ENCODE data around the gene ARHGAP23. TPM values are rescaled to one million over a fixed set of nuclear protein-coding genes. Genes with fewer than 3 reads are reported as not detected.

Gene ARHGAP23
- total RNA-seq, 3 donors from 2014 or later, result 13.8 to 25.2 (median 21.1) TPM

- TF ChIP-seq CTCF (IDR thresholded peaks at IDR 0.05) (no peak), POLR2AphosphoS5 (IDR thresholded peaks at IDR 0.05) (no peak), POLR2A (IDR thresholded peaks at IDR 0.05) (no peak)
- Histone ChIP-seq H3K27me3 (peaks cover 0 to 6% of the 10 kb centered on the region in 2 donors), H3K9me3 (no peaks in the 10 kb centered on the region), H3K27ac (no peak overlapping the region), H3K36me3 (no peaks in the 10 kb centered on the region), H3K4me1 (no peaks in the 10 kb centered on the region), H3K4me3 (no peak overlapping the region)
- DNase-seq (ENCODE audit: low spot score in 2 of 2), result no peak
- intact Hi-C loops (cut with DNase I; ENCODE audit: low total_unique reads), result no loop called here
Measured at GRCh38 chr17:38532451-38532850, 104.2 kb downstream of the ARHGAP23 start.

DNA sequence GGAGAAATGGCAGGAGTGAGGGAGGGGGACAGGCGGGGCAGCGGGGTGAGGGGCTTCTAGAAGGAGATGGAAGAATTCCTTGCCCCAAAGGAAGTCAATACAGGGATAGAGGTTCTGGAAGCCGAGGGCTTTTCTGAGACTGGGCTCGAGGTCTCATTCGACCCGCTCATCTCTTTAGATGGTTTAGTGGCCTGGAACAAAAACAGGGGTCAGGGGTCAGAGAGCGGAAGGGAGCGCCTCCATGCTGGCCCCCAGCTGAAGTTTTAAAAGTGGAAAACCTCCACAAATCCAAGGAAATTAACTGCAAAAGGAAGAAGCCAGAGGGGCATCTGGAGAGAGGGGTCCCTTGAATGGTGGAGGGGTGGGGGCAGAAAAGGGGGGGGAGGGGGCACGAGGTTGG lies 105.0 kb downstream of the ARHGAP23 start:
- Histone ChIP-seq H3K4me3 (no peak overlapping the region), H3K4me1 (no peaks in the 10 kb centered on the region), H3K27me3 (peaks cover 0 to 1% of the 10 kb centered on the region in 2 donors), H3K27ac (no peak overlapping the region), H3K9me3 (no peaks in the 10 kb centered on the region), H3K36me3 (no peaks in the 10 kb centered on the region)
- DNase-seq (ENCODE audit: low spot score in 2 of 2), result no peak
- TF ChIP-seq POLR2A (IDR thresholded peaks at IDR 0.05) (no peak), CTCF (IDR thresholded peaks at IDR 0.05) (no peak), POLR2AphosphoS5 (IDR thresholded peaks at IDR 0.05) (no peak)
- intact Hi-C loops (cut with DNase I; ENCODE audit: low total_unique reads), result no loop called here

- H3K27me3 ChIP-seq, result no peaks in the 10 kb centered on the region
- intact Hi-C loops (cut with DNase I; ENCODE audit: low total_unique reads), result no loop called here
- no peaks in the 10 kb centered on the region for H3K4me1 ChIP-seq
- H3K27ac ChIP-seq, result no peak overlapping the region
- no peaks in the 10 kb centered on the region for H3K9me3 ChIP-seq
- no peak overlapping the region for H3K4me3 ChIP-seq
- no peak for TF ChIP-seq CTCF (IDR thresholded peaks at IDR 0.05)
- TF ChIP-seq POLR2A (IDR thresholded peaks at IDR 0.05), result no peak
- no peak for TF ChIP-seq POLR2AphosphoS5 (IDR thresholded peaks at IDR 0.05)
- no peak for DNase-seq (ENCODE audit: low spot score in 2 of 2)
- no peaks in the 10 kb centered on the region for H3K36me3 ChIP-seq
Measured at GRCh38 chr17:38533866-38534497, 105.7 kb downstream of the ARHGAP23 start.

DNA sequence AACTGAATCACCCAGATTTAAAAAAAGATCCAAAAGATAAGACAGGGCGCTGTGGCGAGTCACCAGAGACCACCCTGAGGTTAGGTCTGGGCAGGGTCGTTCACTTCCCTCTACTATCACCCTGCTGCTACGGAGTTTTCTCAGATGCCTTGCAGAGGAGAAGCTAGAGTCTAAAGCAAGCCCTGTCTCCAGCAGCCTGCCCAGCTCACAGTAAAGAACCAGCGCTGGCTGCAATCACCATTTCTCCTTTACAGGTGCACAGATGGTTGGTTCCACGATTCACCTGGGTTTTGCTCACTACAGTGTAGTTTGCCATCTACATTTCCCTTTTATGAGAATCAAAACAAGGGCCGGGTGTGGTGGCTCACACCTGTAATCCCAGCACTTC lies 106.2 kb downstream of the ARHGAP23 start:
- Histone ChIP-seq H3K27ac (no peak overlapping the region), H3K36me3 (no peaks in the 10 kb centered on the region), H3K4me3 (no peak overlapping the region), H3K9me3 (no peaks in the 10 kb centered on the region), H3K27me3 (no peaks in the 10 kb centered on the region), H3K4me1 (no peaks in the 10 kb centered on the region)
- intact Hi-C loops (cut with DNase I; ENCODE audit: low total_unique reads), result no loop called here
- TF ChIP-seq CTCF (IDR thresholded peaks at IDR 0.05) (no peak), POLR2AphosphoS5 (IDR thresholded peaks at IDR 0.05) (no peak)
- DNase-seq (ENCODE audit: low spot score in 2 of 2), result no peak

DNA sequence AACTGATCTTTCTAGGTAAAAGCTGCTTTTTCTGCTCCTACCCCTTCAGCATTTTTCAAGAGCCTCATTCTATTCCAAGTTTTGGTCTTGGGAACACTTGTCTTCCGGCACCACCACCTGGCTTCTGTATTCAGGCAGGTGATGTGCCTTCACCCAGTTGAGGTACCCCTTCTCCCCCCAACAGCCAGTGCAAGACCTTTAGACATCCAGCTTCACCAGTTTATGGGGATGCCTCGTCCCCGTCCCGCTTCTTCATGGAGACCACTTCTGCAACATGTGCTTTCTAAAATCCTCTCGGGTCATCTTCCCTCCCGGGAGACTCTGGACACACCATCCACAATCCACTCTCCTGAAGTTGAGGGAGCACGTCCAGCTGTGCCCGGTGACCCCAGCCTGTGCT lies 107.6 kb downstream of the ARHGAP23 start:
- no peak for TF ChIP-seq POLR2A (IDR thresholded peaks at IDR 0.05)
- TF ChIP-seq CTCF (IDR thresholded peaks at IDR 0.05), result no peak
- no peak for TF ChIP-seq POLR2AphosphoS5 (IDR thresholded peaks at IDR 0.05)
- Histone ChIP-seq H3K4me1 (no peaks in the 10 kb centered on the region), H3K27me3 (no peaks in the 10 kb centered on the region)

More for the DNA sequence above, 107.6 kb downstream of the ARHGAP23 start:
- DNase-seq (ENCODE audit: low spot score in 2 of 2), result no peak
- H3K27ac ChIP-seq, result no peak overlapping the region
- intact Hi-C loops (cut with DNase I; ENCODE audit: low total_unique reads), result no loop called here
- H3K36me3 ChIP-seq, result no peaks in the 10 kb centered on the region
- H3K4me3 ChIP-seq, result no peak overlapping the region
- no peaks in the 10 kb centered on the region for H3K9me3 ChIP-seq
